CD14-positive monocyte (primary cell): Measurements from ENCODE around the gene CLDN9. TPM values are rescaled to one million over a fixed set of nuclear protein-coding genes. Genes with fewer than 3 reads are reported as not detected.
A peak's percentile ranks its signal among the peaks of the same experiment; 100 is the strongest.

Experiments used
- DNase-seq, 3 donors: peaks; one replicate each; pipeline ENCODE4 v3.0.0-alpha.2; 2011 to 2022
- H2AFZ ChIP-seq: 2 replicates; pipeline ENCODE4 v1.6.0; 2012; ENCODE audit warnings: mild to moderate bottlenecking, low read depth, low read length, inconsistent platforms; ENCODE audit not compliant: insufficient read depth, poor library complexity, severe bottlenecking
- H3K27ac ChIP-seq, 2 donors: 1 replicate in 1 of 2; 2 replicates in 1 of 2; pipeline ENCODE4 v1.5.1; 2012 to 2013; ENCODE audit warnings: low read length in 2 of 2, control low read depth in 1 of 2, inconsistent platforms in 1 of 2, low read depth in 1 of 2, mild to moderate bottlenecking in 1 of 2
- H3K27me3 ChIP-seq, 2 donors: one replicate each; pipeline versions ENCODE4 v1.6.0 to v1.6.1; 2011 to 2013; ENCODE audit warnings: low read length in 2 of 2; ENCODE audit not compliant: control insufficient read depth in 2 of 2, insufficient read depth in 2 of 2
- H3K36me3 ChIP-seq, 2 donors: replicated peaks in 1 of 2; 1 replicate in 1 of 2; 2 replicates in 1 of 2; pipeline versions ENCODE4 v1.5.1 to v1.6.1; 2012 to 2013; ENCODE audit warnings: low read length in 2 of 2, control low read depth in 1 of 2, inconsistent platforms in 1 of 2, mild to moderate bottlenecking in 1 of 2; ENCODE audit not compliant: insufficient read depth in 2 of 2, control insufficient read depth in 1 of 2
- H3K4me1 ChIP-seq, 2 donors: 1 replicate in 1 of 2; 2 replicates in 1 of 2; pipeline versions ENCODE4 v1.5.1 to v1.6.1; 2012 to 2013; ENCODE audit warnings: low read length in 2 of 2, control low read depth in 1 of 2, inconsistent platforms in 1 of 2, mild to moderate bottlenecking in 1 of 2, moderate library complexity in 1 of 2; ENCODE audit not compliant: insufficient read depth in 2 of 2, control insufficient read depth in 1 of 2
- H3K4me2 ChIP-seq: replicated peaks from 2 replicates; pipeline ENCODE3; 2012; ENCODE audit warnings: low read length, moderate library complexity, mild to moderate bottlenecking; ENCODE audit not compliant: poor library complexity, severe bottlenecking; ENCODE audit errors: extremely low read depth
- H3K4me3 ChIP-seq, 3 experiments: fragments of 200-600 bp in 1 of 3; sonication (generic) in 1 of 3; replicated peaks in 1 of 3; 1 replicate in 2 of 3; 2 replicates in 1 of 3; pipeline ENCODE4 v1.5.1; 2011 to 2013; ENCODE audit warnings: low read length in 3 of 3, mild to moderate bottlenecking in 3 of 3, control low read depth in 2 of 3, low read depth in 2 of 3, inconsistent platforms in 1 of 3, moderate library complexity in 1 of 3
- H3K79me2 ChIP-seq: 2 replicates; pipeline ENCODE4 v1.6.0; 2012; ENCODE audit warnings: mild to moderate bottlenecking, control low read depth, inconsistent platforms, low read length, moderate library complexity; ENCODE audit not compliant: insufficient read depth
- H3K9ac ChIP-seq: 2 replicates; pipeline ENCODE4 v1.6.0; 2017; ENCODE audit warnings: low read length, mild to moderate bottlenecking; ENCODE audit not compliant: insufficient read depth, poor library complexity, severe bottlenecking
- H3K9me3 ChIP-seq, 2 donors: replicated peaks in 1 of 2; 1 replicate in 1 of 2; 2 replicates in 1 of 2; pipeline versions ENCODE4 v1.5.1 to v1.6.1; 2012 to 2013; ENCODE audit warnings: low read length in 2 of 2, control low read depth in 1 of 2; ENCODE audit not compliant: control insufficient read depth in 1 of 2, insufficient read depth in 1 of 2
- H4K20me1 ChIP-seq: 2 replicates; pipeline ENCODE4 v1.6.0; 2012; ENCODE audit warnings: mild to moderate bottlenecking, low read length, control low read depth, moderate library complexity; ENCODE audit not compliant: insufficient read depth
- H3K27ac Mint-ChIP-seq, 7 donors: one replicate each; pipeline ENCODE4 v1.8.0; 2020; ENCODE audit warnings: mild to moderate bottlenecking in 7 of 7, mixed read lengths in 7 of 7, moderate library complexity in 6 of 7, inconsistent platforms in 2 of 7
- H3K27me3 Mint-ChIP-seq, 3 donors: one replicate each; pipeline ENCODE4 v1.8.0; 2021 to 2022; ENCODE audit warnings: low read depth in 3 of 3, mild to moderate bottlenecking in 3 of 3, mixed read lengths in 3 of 3, moderate library complexity in 3 of 3, inconsistent platforms in 1 of 3
- H3K36me3 Mint-ChIP-seq, 2 donors: one replicate each; pipeline ENCODE4 v1.8.0; 2020; ENCODE audit warnings: mixed read lengths in 2 of 2, inconsistent platforms in 1 of 2, mild to moderate bottlenecking in 1 of 2
- H3K4me1 Mint-ChIP-seq: one replicate; pipeline ENCODE4 v1.8.0; 2020; ENCODE audit warnings: mild to moderate bottlenecking, mixed read lengths
- H3K4me3 Mint-ChIP-seq, 2 donors: one replicate each; pipeline ENCODE4 v1.8.0; 2020; ENCODE audit warnings: mild to moderate bottlenecking in 2 of 2, mixed read lengths in 2 of 2, moderate library complexity in 1 of 2
- H3K9me3 Mint-ChIP-seq, 7 donors: one replicate each; pipeline ENCODE4 v1.8.0; 2020 to 2022; ENCODE audit warnings: mixed read lengths in 7 of 7, mild to moderate bottlenecking in 6 of 7, moderate library complexity in 6 of 7, inconsistent platforms in 2 of 7
- CTCF ChIP-seq: fragments of 200-600 bp; IDR thresholded peaks from one replicate; pipeline ENCODE4 v1.8.0; 2022; ENCODE audit warnings: antibody characterized with exemption, mild to moderate bottlenecking
- WGBS: methylation state at CpG from one replicate; pipeline ENCODE4 v1.1.5; 2013; ENCODE audit warnings: missing lambda C conversion rate; ENCODE audit not compliant: insufficient coverage; 5-methylcytosine and 5-hydroxymethylcytosine counted together
- intact Hi-C, 2 donors: fragments of 100-400 bp; cut with micrococcal nuclease; formaldehyde crosslinking; loops; one replicate each; pipeline versions ENCODE4 v1.15.0 to v1.15.1; 2023
- polyA plus RNA-seq, 3 donors: library from polyadenylated mRNA; depleted of rRNA in 1 of 3; unstranded in 2 of 3; stranded (reverse) in 1 of 3; fragments of 300-500 nt in 2 of 3; fragments of >200 nt in 1 of 3; fragmentation: Illumina TruSeq in 2 of 3; gene quantifications; 1 replicate in 2 of 3; 2 replicates in 1 of 3; pipeline ENCODE4 v1.2.3, GENCODE V29; 2012 to 2021

Gene CLDN9
- polyA plus RNA-seq, 3 donors, result 2.1 TPM; not detected in 2

DNA sequence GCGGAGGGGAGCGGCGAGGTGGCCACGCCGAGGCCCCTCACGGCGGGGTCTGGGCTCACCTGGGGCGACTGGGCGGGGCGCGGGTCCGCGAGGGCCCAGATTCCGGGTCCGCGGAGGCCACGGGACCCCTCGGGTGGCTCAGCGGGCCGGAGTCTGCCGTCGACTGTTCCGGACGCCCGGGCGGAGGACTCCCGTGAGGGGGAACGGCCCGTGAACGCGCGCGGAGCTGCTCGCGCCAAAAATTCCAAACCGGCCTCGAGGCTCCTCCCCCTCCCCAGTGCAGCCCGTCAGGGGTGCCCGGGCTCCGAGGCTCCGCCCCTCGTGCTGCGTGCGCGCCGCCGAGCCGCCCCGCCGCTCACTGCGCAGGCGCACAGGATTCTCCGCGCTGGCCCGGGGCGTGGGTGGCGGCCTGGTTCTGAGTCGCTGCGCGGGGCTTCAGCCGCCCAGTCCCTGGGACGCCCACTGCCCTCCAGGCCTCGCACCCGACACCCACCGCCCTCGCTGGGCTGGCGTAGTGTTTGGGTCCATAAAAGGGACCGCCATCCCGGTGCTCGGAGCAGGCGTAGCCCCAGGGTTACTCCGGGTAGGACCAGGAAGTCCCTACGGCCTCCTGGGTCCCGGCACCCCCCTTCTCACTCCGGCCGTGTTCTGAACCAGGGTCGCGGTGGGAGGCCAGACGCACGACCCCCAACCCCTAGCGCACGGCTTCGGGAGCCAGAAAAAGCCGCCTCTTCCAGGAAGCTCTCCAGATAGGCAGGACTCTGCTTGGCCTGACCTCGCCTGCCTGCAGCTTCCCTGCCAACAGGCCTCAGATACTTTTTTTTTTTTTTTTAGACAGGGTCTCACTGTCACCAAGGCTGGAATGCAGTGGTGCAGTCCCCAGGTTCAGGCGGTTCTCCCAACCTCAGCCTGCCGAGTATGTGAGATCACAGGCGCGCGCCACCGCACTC lies 32.2 kb upstream of the CLDN9 start, which contains the start of gene PKMYT1:
TSS of gene PKMYT1 (minus strand) at position 220 of the 950 bp plus-strand sequence. CDS start 789 bp downstream, outside the sequence.
- H3K4me2 ChIP-seq, result peak within 1 kb of the TSS; percentile 99
- WGBS, result 1% methylated on average over 86 of the region's 91 CpGs
- peaks cover 11% of the 10 kb centered on the region for H3K79me2 ChIP-seq
- H4K20me1 ChIP-seq, result no peaks in the 10 kb centered on the region
- peaks cover 22 to 29% of the 10 kb centered on the region in 2 donors for H3K4me1 ChIP-seq
- intact Hi-C loops, result no loop called here
- H3K27me3 ChIP-seq, result no peaks in the 10 kb centered on the region
- Mint-ChIP-seq H3K4me1 (peaks cover 28% of the 10 kb centered on the region), H3K27me3 (peaks cover 3 to 9% (median 4%) of the 10 kb centered on the region in 3 donors), H3K9me3 (no peaks in the 10 kb centered on the region), H3K27ac (peak within 1 kb of the TSS; percentile 71 to 90 (median 85)), H3K36me3 (peaks cover 0 to 10% of the 10 kb centered on the region in 2 donors), H3K4me3 (peak within 1 kb of the TSS; percentile 81 to 85)
- peak within 1 kb of the TSS; percentile 48 to 74 for H3K27ac ChIP-seq
- H2AFZ ChIP-seq, result peak within 1 kb of the TSS; percentile 83
- no peak for TF ChIP-seq CTCF
- no peaks in the 10 kb centered on the region for H3K9me3 ChIP-seq
- H3K36me3 ChIP-seq, result no peaks in the 10 kb centered on the region
- H3K9ac ChIP-seq, result peak within 1 kb of the TSS; percentile 89
- H3K4me3 ChIP-seq, result peak within 1 kb of the TSS; percentile 65 to 92 (median 86)
- peak; percentile 82 to 86 (median 85) for DNase-seq

DNA sequence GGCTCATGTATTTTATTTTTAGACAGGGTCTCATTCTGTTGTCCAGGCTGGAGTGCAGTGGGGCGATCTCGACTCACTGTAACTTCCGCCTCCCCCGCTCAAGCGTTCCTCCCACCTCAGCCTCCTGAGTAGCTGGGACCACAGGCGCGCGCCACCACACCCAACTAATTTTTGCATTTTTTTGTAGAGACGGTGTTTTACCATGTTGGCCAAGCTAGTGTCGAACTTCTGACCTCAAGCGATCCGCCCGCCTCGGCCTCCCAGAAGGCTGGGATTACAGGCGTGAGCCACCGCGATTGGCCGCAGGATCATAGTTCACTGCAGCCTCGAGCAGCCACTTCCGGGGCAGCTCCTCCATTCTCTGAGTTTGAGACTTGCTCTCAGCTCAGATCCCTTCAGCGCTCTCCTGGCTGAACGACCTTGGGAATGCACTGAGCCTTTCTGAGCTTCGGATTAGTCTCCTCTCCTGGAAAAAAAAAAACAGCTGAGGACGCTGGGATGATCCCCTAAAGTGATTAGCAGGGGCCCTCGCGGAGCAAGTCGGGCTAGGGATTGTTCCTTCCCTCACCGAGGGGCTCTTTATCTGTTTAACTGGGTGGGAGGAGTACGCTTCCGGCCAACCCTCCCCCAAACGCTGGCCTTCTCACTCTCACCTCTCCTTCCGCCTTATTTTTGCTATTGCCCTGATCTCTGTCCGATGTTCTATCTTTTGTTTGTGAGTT lies 31.4 kb upstream of the CLDN9 start:
- intact Hi-C loops, result no loop called here
- peak overlapping the region in 2 of 3 experiments; percentile 86 to 92 for H3K4me3 ChIP-seq
- WGBS, result 85% methylated on average over 25 of the region's 33 CpGs

More for the DNA sequence above, 31.4 kb upstream of the CLDN9 start:
- no peaks in the 10 kb centered on the region for H3K36me3 ChIP-seq
- peak overlapping the region; percentile 48 to 74 for H3K27ac ChIP-seq
- H3K4me1 ChIP-seq, result peaks cover 22 to 29% of the 10 kb centered on the region in 2 donors
- TF ChIP-seq CTCF, result no peak
- H3K4me2 ChIP-seq, result peak overlapping the region; percentile 99
- H3K9me3 Mint-ChIP-seq, result no peaks in the 10 kb centered on the region
- H3K27me3 Mint-ChIP-seq, result peaks cover 3 to 9% (median 4%) of the 10 kb centered on the region in 3 donors
- no peaks in the 10 kb centered on the region for H3K27me3 ChIP-seq
- no peaks in the 10 kb centered on the region for H3K9me3 ChIP-seq
- H2AFZ ChIP-seq, result peak overlapping the region; percentile 83
- H3K9ac ChIP-seq, result peak overlapping the region; percentile 89
- H3K27ac Mint-ChIP-seq, result peak overlapping the region; percentile 25 to 90 (median 82)
- DNase-seq, result no peak
- H4K20me1 ChIP-seq, result no peaks in the 10 kb centered on the region
- H3K4me1 Mint-ChIP-seq, result peaks cover 28% of the 10 kb centered on the region
- H3K79me2 ChIP-seq, result peaks cover 11% of the 10 kb centered on the region
- peaks cover 0 to 3% of the 10 kb centered on the region in 2 donors for H3K36me3 Mint-ChIP-seq
- H3K4me3 Mint-ChIP-seq, result peak overlapping the region; percentile 81 to 85
